HG02642 (cell line): ENCODE data around the gene AFF3.

ENCODE experiments used
- ATAC-seq: cut with Tn5 transposase; IDR thresholded peaks from one replicate; pipeline ENCODE4 v1.9.1; 2021; ENCODE audit warnings: mild to moderate bottlenecking; ENCODE audit not compliant: unreplicated experiment, poor library complexity

The AFF3 gene

DNA sequence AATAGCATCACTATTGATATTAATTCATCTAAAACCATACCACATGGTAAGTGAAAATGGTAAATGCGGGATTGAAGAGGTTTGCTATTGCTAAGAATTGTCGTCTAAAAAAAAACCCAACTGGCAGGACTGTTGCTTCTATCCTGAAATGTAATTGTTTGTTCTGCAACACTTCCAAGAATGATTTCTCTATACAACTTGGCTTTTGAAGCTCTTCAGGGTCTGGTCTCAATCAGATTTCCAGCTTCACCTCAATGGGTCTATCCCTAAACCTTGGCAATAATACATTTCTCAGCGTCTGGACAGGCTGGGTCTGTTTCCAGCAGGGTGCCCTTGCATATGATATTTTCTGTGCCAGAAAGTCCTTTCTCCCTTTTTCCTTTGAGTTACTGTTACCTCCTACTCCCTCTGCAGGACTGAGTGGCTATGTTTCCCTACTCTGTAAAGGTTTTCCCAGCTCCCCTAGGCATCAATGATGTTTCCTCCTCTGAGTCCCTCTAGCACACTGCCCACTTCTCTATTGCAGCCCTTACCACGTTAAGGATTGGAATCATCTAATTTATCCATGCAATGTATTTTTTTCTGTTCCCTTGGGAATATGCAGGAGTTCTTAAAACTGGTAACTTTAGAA, 534.4 kb downstream of the AFF3 start:
- no peak for ATAC-seq

GRCh38 chr2:99607454-99607853, 534.9 kb downstream of the AFF3 start:
- no peak for ATAC-seq

- ATAC-seq: no peak
Observed at GRCh38 chr2:99605036-99605435, 537.4 kb downstream of the AFF3 start.

- ATAC-seq: no peak
Observed at GRCh38 chr2:99602476-99602875, 539.9 kb downstream of the AFF3 start.

GRCh38 chr2:99600981-99601651, 541.3 kb downstream of the AFF3 start:
- no peak for ATAC-seq

DNA sequence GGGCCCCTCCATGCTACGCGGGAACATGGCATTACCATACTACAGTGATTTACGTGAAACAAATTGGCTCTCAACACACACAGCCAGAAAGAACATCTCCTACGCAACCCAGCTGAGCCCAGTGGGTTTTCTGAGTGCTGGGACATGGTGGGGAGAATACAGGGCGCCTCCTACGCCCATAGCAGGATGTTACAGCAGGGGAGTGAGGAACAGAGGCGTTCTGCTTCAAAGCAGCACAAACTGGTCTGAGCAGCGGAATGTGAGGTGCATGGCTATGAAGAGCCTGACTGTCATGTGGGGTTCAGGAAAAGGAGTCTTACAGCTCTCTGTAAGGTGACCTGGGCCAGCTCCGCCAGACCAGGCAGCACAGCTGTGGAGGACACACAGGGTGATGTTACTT, 543.9 kb downstream of the AFF3 start:
- ATAC-seq: no peak

DNA sequence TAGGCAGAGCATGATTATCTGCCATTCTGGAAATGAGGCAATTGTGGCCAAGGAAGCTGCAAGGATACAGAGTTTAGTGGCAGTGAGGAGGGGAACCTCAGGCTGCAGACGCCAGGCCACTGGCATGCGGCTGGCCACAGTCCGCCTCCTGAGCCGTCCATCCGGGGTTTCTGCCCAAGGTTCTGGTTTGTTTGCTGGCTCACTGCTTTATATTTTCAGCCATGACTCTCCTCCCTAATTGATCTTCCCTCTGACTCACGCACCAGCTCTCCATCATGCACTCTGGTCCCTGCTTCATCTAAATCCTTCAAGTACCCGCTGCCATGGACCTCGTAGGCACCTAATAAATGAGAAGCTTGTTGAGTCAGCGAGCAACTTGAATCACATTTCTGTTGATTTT, 544.8 kb downstream of the AFF3 start:
- no peak for ATAC-seq

GRCh38 chr2:99595373-99595772, 547.0 kb downstream of the AFF3 start:
- no peak for ATAC-seq

GRCh38 chr2:99593692-99594427, 548.5 kb downstream of the AFF3 start:
- ATAC-seq: no peak

GRCh38 chr2:99576775-99577174, 565.6 kb downstream of the AFF3 start:
- no peak for ATAC-seq

GRCh38 chr2:99573634-99574251, 568.6 kb downstream of the AFF3 start:
- no peak for ATAC-seq

DNA sequence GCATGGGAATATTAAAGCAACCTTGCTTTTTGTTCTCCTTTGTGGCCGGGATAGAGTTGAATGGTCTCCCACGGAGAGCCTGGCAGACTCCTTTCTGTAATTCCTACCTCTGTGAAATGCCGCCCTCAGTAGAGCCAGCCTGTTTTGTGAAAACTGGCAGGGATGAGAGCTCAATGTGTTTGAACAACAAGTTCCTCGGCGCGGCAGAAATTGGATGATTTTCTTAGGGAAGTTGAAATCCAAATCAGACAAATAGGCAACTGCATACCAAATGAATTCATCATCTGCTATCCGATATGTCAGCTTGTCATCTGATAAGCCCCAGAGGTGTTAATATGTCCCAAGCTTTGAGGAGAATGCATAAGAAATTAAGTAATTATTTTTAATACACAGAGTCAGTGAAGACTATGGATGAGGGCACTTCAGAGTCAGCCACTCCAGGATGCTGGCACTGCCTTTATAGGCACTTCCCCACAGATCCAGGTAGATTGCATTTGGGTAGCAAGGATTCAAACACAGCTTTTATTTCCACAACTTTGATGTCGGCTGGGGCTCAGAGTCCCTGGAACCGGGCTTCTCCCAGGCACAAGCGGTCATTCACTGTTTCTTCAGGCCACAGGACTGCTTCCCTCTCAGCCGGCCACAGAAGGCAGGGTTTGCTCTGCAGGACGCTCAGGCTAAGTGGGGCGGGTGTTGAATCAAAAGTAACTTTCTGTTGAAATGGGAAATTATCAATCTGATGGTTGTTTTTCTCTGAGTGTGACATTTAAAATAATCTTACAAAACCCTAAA, 569.8 kb downstream of the AFF3 start:
- no peak for ATAC-seq

GRCh38 chr2:99571954-99572353, 570.4 kb downstream of the AFF3 start:
- no peak for ATAC-seq

- ATAC-seq: no peak
Observed at GRCh38 chr2:99571533-99571932, 570.9 kb downstream of the AFF3 start.

- no peak for ATAC-seq
Observed at GRCh38 chr2:99571021-99571420, 571.4 kb downstream of the AFF3 start.

DNA sequence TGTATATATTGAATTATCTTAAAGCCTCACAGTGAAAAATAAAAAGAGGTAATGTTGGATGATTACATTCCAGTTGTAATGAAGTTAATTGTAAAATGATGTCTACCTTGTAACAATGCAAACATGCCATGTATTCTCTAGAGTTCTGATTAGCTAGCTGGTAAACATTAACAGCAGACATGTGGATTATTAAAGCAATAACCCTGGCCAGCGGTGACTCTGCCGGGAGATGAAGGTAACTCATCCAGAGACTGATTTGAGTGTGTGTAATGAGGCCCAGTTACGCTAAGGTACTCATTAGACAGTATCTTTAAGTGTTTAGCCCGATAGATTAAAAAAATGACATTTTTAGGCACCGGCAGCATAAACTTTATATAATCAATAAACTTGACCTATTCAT, 573.0 kb downstream of the AFF3 start:
- no peak for ATAC-seq

- ATAC-seq: no peak
Observed at GRCh38 chr2:99565227-99565626, 577.2 kb downstream of the AFF3 start.

- ATAC-seq: no peak
Observed at GRCh38 chr2:99562516-99562915, 579.9 kb downstream of the AFF3 start.

GRCh38 chr2:99561804-99562203, 580.6 kb downstream of the AFF3 start:
- no peak for ATAC-seq

DNA sequence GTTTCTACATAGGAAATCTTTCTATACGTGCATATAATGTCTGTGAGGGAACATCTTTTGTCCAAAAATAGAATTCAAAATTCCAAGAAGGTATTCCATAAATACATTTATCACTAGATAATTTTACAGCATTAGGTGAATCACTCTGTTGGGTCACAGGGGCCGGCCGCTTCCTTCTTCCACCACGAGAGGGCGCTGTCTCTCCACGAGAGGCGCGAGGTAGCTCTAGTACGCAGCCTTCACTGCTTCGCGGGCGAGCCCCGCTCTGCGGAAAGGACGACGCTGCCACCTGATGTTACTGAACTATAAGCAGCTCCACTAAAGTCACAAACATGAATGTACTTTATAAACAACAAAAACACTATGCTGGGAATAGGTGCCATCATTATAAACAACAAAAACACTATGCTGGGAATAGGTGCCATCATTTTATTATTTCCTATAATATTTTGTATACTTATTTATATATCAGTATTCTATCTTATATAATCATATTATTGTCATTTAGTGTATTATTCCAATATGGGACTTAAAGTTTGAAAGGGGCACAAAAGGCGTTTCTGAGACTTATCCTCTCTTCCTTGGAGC, 583.2 kb downstream of the AFF3 start:
- ATAC-seq: peak; percentile 85
